SK-N-SH (cell line): ENCODE results near the gene ELMO2.

Source experiments
- EP300 ChIP-seq, 2 experiments: IDR thresholded peaks; 2 replicates each; pipeline versions ENCODE4 v1.4.0 to v1.6.1; 2012; ENCODE audit warnings: borderline replicate concordance in 1 of 2, low read depth in 1 of 2, low read length in 1 of 2
- EZH2phosphoT487 ChIP-seq: fragments of 200-600 bp; sonication (generic); IDR thresholded peaks from 2 replicates; pipeline ENCODE4 v1.6.1; 2017; ENCODE audit warnings: low read depth, mixed run types, mild to moderate bottlenecking, antibody characterized with exemption, moderate library complexity, borderline replicate concordance
- FOXM1 ChIP-seq: IDR thresholded peaks from 2 replicates; pipeline ENCODE4 v1.4.0; 2012; ENCODE audit warnings: low read depth, mild to moderate bottlenecking
- GABPA ChIP-seq: IDR thresholded peaks from 2 replicates; pipeline ENCODE4 v1.4.0; 2012; ENCODE audit warnings: low read depth, mild to moderate bottlenecking
- JUND ChIP-seq: IDR thresholded peaks from 2 replicates; pipeline ENCODE4 v1.4.0; 2012
- POLR2AphosphoS5 ChIP-seq: IDR thresholded peaks from 2 replicates; pipeline ENCODE4 v1.6.1; 2012; ENCODE audit warnings: low read depth, low read length
- RAD21 ChIP-seq: IDR thresholded peaks from 2 replicates; pipeline ENCODE4 v1.6.1; 2012; ENCODE audit warnings: mild to moderate bottlenecking, low read length
- RCOR1 ChIP-seq: fragments of 150-350 bp; IDR thresholded peaks from 2 replicates; pipeline ENCODE4 v1.6.1; 2017; ENCODE audit warnings: antibody characterized with exemption, low read length
- RFX5 ChIP-seq: IDR thresholded peaks from 2 replicates; pipeline ENCODE4 v1.6.1; 2012; ENCODE audit warnings: mild to moderate bottlenecking, improper control_type of control experiment, low read length
- TAF1 ChIP-seq: IDR thresholded peaks from 2 replicates; pipeline ENCODE4 v1.6.1; 2012; ENCODE audit warnings: low read depth, mild to moderate bottlenecking, low read length, moderate library complexity, borderline replicate concordance
- YY1 ChIP-seq: IDR thresholded peaks from 2 replicates; pipeline ENCODE4 v1.4.0; 2012; ENCODE audit warnings: low read depth, mild to moderate bottlenecking
- TF ChIP-seq, protein P1 (sequence below): fragments of 200-600 bp; sonication (generic); IDR thresholded peaks from 2 replicates; pipeline ENCODE4 v1.6.1; 2017; ENCODE audit warnings: antibody characterized with exemption, mild to moderate bottlenecking, moderate library complexity
- TF ChIP-seq, protein P2 (sequence below): IDR thresholded peaks from 2 replicates; pipeline ENCODE4 v1.6.1; 2012; ENCODE audit warnings: mild to moderate bottlenecking, low read depth, low read length, moderate library complexity
- TF ChIP-seq, protein P3 (sequence below): fragments of 150-350 bp; IDR thresholded peaks from 2 replicates; pipeline ENCODE4 v1.6.1; 2017; ENCODE audit warnings: antibody characterized with exemption, low read length, low read depth, borderline replicate concordance

DNA sequence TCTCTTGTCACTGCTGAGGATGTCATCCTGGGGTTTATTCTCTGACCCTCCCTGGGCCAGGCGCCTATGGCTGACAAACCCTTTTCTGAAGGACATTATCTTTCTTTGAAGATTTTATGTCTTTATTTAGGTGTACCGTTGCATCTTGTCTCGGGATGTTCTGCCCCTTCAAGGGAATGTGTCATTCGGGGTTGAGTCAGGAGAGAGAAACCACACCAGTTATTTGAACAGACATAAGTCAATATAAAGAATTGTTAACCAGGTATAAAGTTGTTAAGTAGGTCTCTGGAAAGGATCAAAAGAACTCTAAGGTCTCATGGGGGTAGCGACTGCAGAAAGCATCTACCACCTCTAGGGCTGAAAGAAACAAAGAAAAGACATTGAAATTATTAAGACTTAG lies 8.2 kb upstream of the ELMO2 start:
- TF ChIP-seq, protein P1, sequence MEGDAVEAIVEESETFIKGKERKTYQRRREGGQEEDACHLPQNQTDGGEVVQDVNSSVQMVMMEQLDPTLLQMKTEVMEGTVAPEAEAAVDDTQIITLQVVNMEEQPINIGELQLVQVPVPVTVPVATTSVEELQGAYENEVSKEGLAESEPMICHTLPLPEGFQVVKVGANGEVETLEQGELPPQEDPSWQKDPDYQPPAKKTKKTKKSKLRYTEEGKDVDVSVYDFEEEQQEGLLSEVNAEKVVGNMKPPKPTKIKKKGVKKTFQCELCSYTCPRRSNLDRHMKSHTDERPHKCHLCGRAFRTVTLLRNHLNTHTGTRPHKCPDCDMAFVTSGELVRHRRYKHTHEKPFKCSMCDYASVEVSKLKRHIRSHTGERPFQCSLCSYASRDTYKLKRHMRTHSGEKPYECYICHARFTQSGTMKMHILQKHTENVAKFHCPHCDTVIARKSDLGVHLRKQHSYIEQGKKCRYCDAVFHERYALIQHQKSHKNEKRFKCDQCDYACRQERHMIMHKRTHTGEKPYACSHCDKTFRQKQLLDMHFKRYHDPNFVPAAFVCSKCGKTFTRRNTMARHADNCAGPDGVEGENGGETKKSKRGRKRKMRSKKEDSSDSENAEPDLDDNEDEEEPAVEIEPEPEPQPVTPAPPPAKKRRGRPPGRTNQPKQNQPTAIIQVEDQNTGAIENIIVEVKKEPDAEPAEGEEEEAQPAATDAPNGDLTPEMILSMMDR = no peak
- no peak for TF ChIP-seq EZH2phosphoT487
- TF ChIP-seq POLR2AphosphoS5 = no peak
- no peak for TF ChIP-seq EP300 (IDR thresholded peaks at IDR 0.05; ENCODE audit: borderline replicate concordance in 1 of 2, low read depth in 1 of 2, low read length in 1 of 2)
- no peak for TF ChIP-seq FOXM1
- TF ChIP-seq YY1 = no peak
- no peak for TF ChIP-seq TAF1
- TF ChIP-seq RAD21 = no peak
- TF ChIP-seq JUND = no peak
- TF ChIP-seq RFX5 = no peak
- no peak for TF ChIP-seq GABPA
- TF ChIP-seq, protein P2, sequence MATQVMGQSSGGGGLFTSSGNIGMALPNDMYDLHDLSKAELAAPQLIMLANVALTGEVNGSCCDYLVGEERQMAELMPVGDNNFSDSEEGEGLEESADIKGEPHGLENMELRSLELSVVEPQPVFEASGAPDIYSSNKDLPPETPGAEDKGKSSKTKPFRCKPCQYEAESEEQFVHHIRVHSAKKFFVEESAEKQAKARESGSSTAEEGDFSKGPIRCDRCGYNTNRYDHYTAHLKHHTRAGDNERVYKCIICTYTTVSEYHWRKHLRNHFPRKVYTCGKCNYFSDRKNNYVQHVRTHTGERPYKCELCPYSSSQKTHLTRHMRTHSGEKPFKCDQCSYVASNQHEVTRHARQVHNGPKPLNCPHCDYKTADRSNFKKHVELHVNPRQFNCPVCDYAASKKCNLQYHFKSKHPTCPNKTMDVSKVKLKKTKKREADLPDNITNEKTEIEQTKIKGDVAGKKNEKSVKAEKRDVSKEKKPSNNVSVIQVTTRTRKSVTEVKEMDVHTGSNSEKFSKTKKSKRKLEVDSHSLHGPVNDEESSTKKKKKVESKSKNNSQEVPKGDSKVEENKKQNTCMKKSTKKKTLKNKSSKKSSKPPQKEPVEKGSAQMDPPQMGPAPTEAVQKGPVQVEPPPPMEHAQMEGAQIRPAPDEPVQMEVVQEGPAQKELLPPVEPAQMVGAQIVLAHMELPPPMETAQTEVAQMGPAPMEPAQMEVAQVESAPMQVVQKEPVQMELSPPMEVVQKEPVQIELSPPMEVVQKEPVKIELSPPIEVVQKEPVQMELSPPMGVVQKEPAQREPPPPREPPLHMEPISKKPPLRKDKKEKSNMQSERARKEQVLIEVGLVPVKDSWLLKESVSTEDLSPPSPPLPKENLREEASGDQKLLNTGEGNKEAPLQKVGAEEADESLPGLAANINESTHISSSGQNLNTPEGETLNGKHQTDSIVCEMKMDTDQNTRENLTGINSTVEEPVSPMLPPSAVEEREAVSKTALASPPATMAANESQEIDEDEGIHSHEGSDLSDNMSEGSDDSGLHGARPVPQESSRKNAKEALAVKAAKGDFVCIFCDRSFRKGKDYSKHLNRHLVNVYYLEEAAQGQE = no peak
- no peak for TF ChIP-seq RCOR1
- TF ChIP-seq, protein P3, sequence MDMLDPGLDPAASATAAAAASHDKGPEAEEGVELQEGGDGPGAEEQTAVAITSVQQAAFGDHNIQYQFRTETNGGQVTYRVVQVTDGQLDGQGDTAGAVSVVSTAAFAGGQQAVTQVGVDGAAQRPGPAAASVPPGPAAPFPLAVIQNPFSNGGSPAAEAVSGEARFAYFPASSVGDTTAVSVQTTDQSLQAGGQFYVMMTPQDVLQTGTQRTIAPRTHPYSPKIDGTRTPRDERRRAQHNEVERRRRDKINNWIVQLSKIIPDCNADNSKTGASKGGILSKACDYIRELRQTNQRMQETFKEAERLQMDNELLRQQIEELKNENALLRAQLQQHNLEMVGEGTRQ = no peak
